Uterus (tissue), 2 donors: ENCODE results near the gene DNAJB8.

Source experiments
- CTCF ChIP-seq, 4 experiments: fragments of 200-600 bp in 2 of 4; fragments of 450-650 bp in 2 of 4; sonication (generic) in 2 of 4; IDR thresholded peaks; one replicate each; pipeline ENCODE4 v1.5.1; 2016 to 2019; ENCODE audit warnings: antibody characterized with exemption in 4 of 4, mild to moderate bottlenecking in 2 of 4, moderate library complexity in 1 of 4
- POLR2A ChIP-seq, 2 donors: fragments of 450-650 bp; IDR thresholded peaks; one replicate each; pipeline ENCODE4 v1.6.1; 2016; ENCODE audit warnings: antibody characterized with exemption in 2 of 2, mild to moderate bottlenecking in 1 of 2, moderate library complexity in 1 of 2

GRCh38 chr3:128503164-128503651 lies 36.5 kb upstream of the DNAJB8 start:
- TF ChIP-seq CTCF (IDR thresholded peaks at IDR 0.05): peak in 1 of 4 experiments; percentile 15
- TF ChIP-seq POLR2A (IDR thresholded peaks at IDR 0.05): no peak
